NCI-H748 treated with DMSO at 0.1 percent for 48 hours (cell line): ENCODE data around the gene B4GALNT4.
"Not testable (repeated sequence)": the region's sequence is repeated elsewhere in the genome, so short reads cannot be mapped to it uniquely, and the experiment has no call there.

ENCODE experiments used
- DNase-seq: peaks from one replicate; lab custom pipeline; 2025; lab: John Stamatoyannopoulos, UW

Gene B4GALNT4

GRCh38 chr11:376531-377173 is 7.4 kb downstream of the B4GALNT4 start:
- no peak for DNase-seq

- DNase-seq = no peak
These were observed 8.0 kb downstream of the B4GALNT4 start for GRCh38 chr11:377174-377865.

GRCh38 chr11:377883-378500 is 8.7 kb downstream of the B4GALNT4 start:
- DNase-seq = no peak

- DNase-seq = no peak
These were observed 10.2 kb downstream of the B4GALNT4 start for GRCh38 chr11:379205-380094.

GRCh38 chr11:380095-380480 is 10.8 kb downstream of the B4GALNT4 start:
- DNase-seq = no peak

GRCh38 chr11:380491-380890 is 11.2 kb downstream of the B4GALNT4 start:
- DNase-seq = no peak

- DNase-seq = no peak
These were observed 11.7 kb downstream of the B4GALNT4 start for GRCh38 chr11:380996-381395.

- DNase-seq = no peak
These were observed 12.3 kb downstream of the B4GALNT4 start for GRCh38 chr11:381501-382072.

- DNase-seq = no peak
These were observed 12.9 kb downstream of the B4GALNT4 start for GRCh38 chr11:382081-382629.

- DNase-seq = no peak
These were observed 14.1 kb downstream of the B4GALNT4 start for GRCh38 chr11:383431-383830.

GRCh38 chr11:384511-384910 is 15.2 kb downstream of the B4GALNT4 start:
- DNase-seq = no peak

- no peak for DNase-seq
These were observed 16.5 kb downstream of the B4GALNT4 start for GRCh38 chr11:385594-386351.

- no peak for DNase-seq
These were observed 17.2 kb downstream of the B4GALNT4 start for GRCh38 chr11:386483-386882.

GRCh38 chr11:387193-387793 is 18.0 kb downstream of the B4GALNT4 start:
- DNase-seq = no peak

GRCh38 chr11:389369-389768 is 20.1 kb downstream of the B4GALNT4 start:
- not testable (repeated sequence) for DNase-seq

GRCh38 chr11:390175-390574 is 20.9 kb downstream of the B4GALNT4 start:
- DNase-seq = no peak

GRCh38 chr11:391117-392017 is 22.1 kb downstream of the B4GALNT4 start:
- no peak for DNase-seq

- no peak for DNase-seq
These were observed 22.9 kb downstream of the B4GALNT4 start for GRCh38 chr11:392102-392777.
